Naive thymus-derived CD8-positive, alpha-beta T cell (primary cell): Measurements from ENCODE around the gene ITGA5. TPM values are rescaled to one million over a fixed set of nuclear protein-coding genes. Genes with fewer than 3 reads are reported as not detected.

Experiments
- ATAC-seq, 2 donors: fragments of 150-1000 bp; cut with Tn5 transposase in 1 of 2; sonication (Bioruptor Pico), chemical (Tn5 transposase) in 1 of 2; 1 replicate in 1 of 2; 2 replicates in 1 of 2; pipeline ENCODE4 v1.10.0; 2021; ENCODE audit warnings: mild to moderate bottlenecking in 2 of 2, moderate library complexity in 2 of 2
- POLR2A ChIA-PET: fragments of 350-600 bp; sonication (Branson Sonifier 250); formaldehyde crosslinking; loops from one replicate; lab custom pipeline; 2021; ENCODE audit warnings: antibody characterized with exemption; lab: Charles Lee
- DNase-seq, 10 donors: peaks; one replicate each; pipeline versions ENCODE4 v3.0.0 to v3.0.0-alpha.2; 2020 to 2022
- H3K27ac Mint-ChIP-seq, 10 donors: one replicate each; pipeline ENCODE4 v1.8.0; 2020 to 2022; ENCODE audit warnings: mild to moderate bottlenecking in 10 of 10, mixed read lengths in 10 of 10, moderate library complexity in 4 of 10, inconsistent platforms in 1 of 10
- H3K27me3 Mint-ChIP-seq, 5 donors: one replicate each; pipeline ENCODE4 v1.8.0; 2021 to 2022; ENCODE audit warnings: mixed read lengths in 5 of 5
- H3K36me3 Mint-ChIP-seq, 3 donors: one replicate each; pipeline ENCODE4 v1.8.0; 2020 to 2022; ENCODE audit warnings: mixed read lengths in 3 of 3, mild to moderate bottlenecking in 2 of 3, inconsistent platforms in 1 of 3
- H3K4me1 Mint-ChIP-seq, 4 donors: one replicate each; pipeline ENCODE4 v1.8.0; 2021 to 2022; ENCODE audit warnings: mixed read lengths in 4 of 4
- H3K4me3 Mint-ChIP-seq, 10 donors: one replicate each; pipeline ENCODE4 v1.8.0; 2020 to 2022; ENCODE audit warnings: mild to moderate bottlenecking in 10 of 10, mixed read lengths in 10 of 10, moderate library complexity in 6 of 10, inconsistent platforms in 1 of 10
- H3K9me3 Mint-ChIP-seq, 9 donors: one replicate each; pipeline ENCODE4 v1.8.0; 2020 to 2022; ENCODE audit warnings: mixed read lengths in 9 of 9, mild to moderate bottlenecking in 3 of 9, inconsistent platforms in 1 of 9, moderate library complexity in 1 of 9
- polyA plus RNA-seq, 3 donors: library from polyadenylated mRNA; unstranded; fragments of 300-500 nt; fragmentation: Illumina TruSeq; gene quantifications; one replicate each; pipeline ENCODE4 v1.2.3, GENCODE V29; 2021
- total RNA-seq, 8 experiments: library from RNA in 2 of 8; stranded (reverse) in 2 of 8; gene quantifications; one replicate each; pipeline ENCODE4 v1.2.3 and lab custom pipeline; 2021 to 2026

The ITGA5 gene
- total RNA-seq (100 to 1,000 TPM; 126 to 127 TPM), polyA plus RNA-seq (10 to 100 TPM; 13.4 to 44.5 (median 19.7) TPM), total RNA-seq (lab: John Stamatoyannopoulos, UW) (32.1 to 301 (median 189) reads per million in 6 experiments)

DNA sequence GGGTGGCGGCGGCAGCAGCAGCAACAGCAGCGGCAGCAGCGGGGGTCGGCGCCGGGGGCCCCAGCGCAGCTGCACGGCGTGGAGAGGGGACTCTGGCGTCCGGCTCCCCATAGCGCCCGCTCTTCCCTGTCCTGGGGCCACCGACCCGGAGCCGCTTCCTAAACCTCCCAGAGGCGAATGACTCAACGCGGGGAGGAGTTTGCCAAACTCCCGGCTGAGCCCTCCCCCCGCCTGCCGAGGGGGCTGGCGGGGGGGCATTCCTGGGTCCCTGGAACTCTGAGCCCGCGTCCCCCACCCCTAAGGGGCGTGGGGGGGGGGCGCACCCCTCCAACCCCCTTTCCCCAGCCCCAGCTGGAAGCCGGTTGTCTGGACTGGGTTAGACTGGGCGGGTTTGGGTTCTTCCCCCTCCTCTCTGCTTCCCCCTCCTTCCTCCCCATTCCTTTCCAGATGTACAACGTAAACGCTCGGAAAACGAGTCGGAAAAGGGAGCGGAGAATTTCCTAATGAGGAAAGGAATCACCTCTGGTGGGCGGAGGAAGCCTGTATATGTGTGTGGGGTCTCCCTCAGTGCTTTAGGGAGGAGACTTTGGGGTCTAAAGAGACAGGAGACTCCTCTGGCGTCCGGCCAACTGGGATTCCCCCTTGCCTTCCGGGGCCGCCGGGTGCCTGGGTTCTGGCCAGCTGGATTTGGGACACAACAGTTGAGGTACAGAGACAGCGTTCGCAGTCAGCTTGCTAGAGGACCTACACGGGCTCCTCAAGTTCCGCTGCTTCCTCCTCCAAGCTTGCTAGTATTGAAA lies at the start of gene ITGA5:
TSS of gene ITGA5 (minus strand) at position 179 of the 800 bp plus-strand sequence. CDS start at position 111, 68 bp downstream.
- H3K9me3 Mint-ChIP-seq = peaks cover 0 to 1% (median 0%) of the 10 kb centered on the region in 9 donors
- H3K4me1 Mint-ChIP-seq = peaks cover 35 to 72% (median 61%) of the 10 kb centered on the region in 4 donors
- H3K36me3 Mint-ChIP-seq = no peaks in the 10 kb centered on the region
- H3K4me3 Mint-ChIP-seq = peak within 1 kb of the TSS; percentile 77 to 98 (median 94)
- peak; percentile 26 to 27 for ATAC-seq
- H3K27ac Mint-ChIP-seq = peak within 1 kb of the TSS; percentile 93 to 100 (median 98)
- no peaks in the 10 kb centered on the region for H3K27me3 Mint-ChIP-seq
- peak in 6 of 10 donors; percentile 36 to 62 (median 46) for DNase-seq
- POLR2A ChIA-PET = interaction anchor here (0.6 to 11.6 kb wide), 10 partner anchors 8 to 1308 kb away, joined by 3 to 142 read pairs (median 6); partner anchors contain the start of gene NCKAP1L

DNA sequence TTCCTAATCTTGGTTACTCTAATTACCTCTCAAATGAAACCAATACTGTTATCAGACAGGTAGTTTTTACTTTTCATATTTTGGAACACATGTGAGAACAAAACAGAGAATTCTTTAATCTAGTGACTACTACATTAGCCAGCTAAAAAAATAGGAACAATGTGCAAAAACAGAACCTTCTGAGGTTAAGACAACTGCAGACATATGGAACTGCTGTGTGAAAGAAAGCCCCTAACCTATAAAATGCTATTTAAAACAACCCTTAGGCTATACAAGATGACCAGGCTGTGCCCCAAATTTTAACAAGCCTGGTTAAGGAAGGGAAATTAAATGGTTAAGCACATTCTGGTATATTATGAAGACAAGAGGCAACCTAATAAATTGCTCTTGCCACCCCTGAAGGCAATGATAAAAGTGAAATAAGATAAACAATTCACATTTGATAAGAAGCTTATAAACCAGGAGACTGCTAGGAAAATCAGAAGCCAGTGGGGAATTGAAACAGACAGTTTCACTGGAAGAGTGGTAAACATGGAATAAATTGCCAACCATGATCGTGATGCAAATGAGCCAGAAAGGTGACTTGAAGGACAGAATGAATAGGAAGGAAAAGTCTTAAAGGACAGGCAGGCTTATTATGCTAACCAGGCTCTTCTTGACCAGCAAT lies 46.9 kb upstream of the ITGA5 start:
- ATAC-seq (no peak), DNase-seq (no peak)
- no peak overlapping the region for H3K4me3 Mint-ChIP-seq
- H3K4me1 Mint-ChIP-seq = no peaks in the 10 kb centered on the region
- H3K27me3 Mint-ChIP-seq = peaks cover 0 to 13% (median 6%) of the 10 kb centered on the region in 5 donors
- H3K27ac Mint-ChIP-seq = no peak overlapping the region
- H3K9me3 Mint-ChIP-seq = no peaks in the 10 kb centered on the region
- POLR2A ChIA-PET = no interaction called here
- H3K36me3 Mint-ChIP-seq = peaks cover 0 to 10% (median 0%) of the 10 kb centered on the region in 3 donors

DNA sequence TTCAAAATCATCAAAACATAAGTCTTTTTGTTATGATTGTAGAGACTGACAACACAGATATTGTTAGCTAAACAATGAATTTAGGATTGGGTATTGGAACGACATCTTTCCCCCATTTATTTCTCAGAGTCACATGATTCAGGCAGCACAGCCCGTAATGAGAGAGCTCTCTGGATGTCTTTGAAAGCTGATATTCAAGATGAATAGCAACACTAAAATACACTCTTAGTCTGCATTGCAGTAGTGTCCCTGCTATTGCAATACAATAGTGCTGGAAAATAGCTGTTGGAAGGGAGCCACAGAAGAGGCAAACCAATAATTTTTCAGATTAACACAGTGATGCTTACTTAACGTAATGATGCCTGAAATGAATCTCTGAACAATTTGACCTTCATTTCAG lies 44.4 kb upstream of the ITGA5 start:
- no peaks in the 10 kb centered on the region for H3K9me3 Mint-ChIP-seq
- H3K27me3 Mint-ChIP-seq = peaks cover 0 to 13% (median 6%) of the 10 kb centered on the region in 5 donors
- peaks cover 0 to 7% (median 0%) of the 10 kb centered on the region in 3 donors for H3K36me3 Mint-ChIP-seq
- no peak overlapping the region for H3K27ac Mint-ChIP-seq
- H3K4me1 Mint-ChIP-seq = no peaks in the 10 kb centered on the region
- DNase-seq (no peak), ATAC-seq (no peak)
- no peak overlapping the region for H3K4me3 Mint-ChIP-seq
- POLR2A ChIA-PET = no interaction called here

DNA sequence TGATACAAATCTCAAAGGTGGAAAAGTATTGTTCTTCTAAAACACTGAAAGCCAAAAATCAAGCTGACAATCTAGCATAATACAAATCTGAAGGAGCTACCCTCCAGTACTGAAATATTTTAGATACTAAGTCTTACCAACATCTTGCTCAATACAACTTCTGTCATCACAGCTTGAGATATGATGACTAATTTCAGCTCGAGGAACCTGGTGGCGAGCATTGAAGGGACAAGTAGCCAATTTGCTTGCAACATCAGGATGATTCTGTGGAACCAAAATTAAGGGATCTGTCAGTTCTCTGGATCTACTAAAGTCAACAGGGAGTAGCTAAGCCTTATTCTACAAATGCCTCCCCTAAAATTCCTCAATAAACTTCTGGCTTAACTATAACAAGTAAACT lies 44.0 kb upstream of the ITGA5 start:
- H3K36me3 Mint-ChIP-seq = peaks cover 0 to 7% (median 0%) of the 10 kb centered on the region in 3 donors
- no peak overlapping the region for H3K4me3 Mint-ChIP-seq
- POLR2A ChIA-PET = no interaction called here
- no peak for ATAC-seq
- DNase-seq = no peak
- H3K27me3 Mint-ChIP-seq = peaks cover 0 to 13% (median 6%) of the 10 kb centered on the region in 5 donors
- H3K9me3 Mint-ChIP-seq = no peaks in the 10 kb centered on the region
- H3K4me1 Mint-ChIP-seq = no peaks in the 10 kb centered on the region
- H3K27ac Mint-ChIP-seq = no peak overlapping the region

DNA sequence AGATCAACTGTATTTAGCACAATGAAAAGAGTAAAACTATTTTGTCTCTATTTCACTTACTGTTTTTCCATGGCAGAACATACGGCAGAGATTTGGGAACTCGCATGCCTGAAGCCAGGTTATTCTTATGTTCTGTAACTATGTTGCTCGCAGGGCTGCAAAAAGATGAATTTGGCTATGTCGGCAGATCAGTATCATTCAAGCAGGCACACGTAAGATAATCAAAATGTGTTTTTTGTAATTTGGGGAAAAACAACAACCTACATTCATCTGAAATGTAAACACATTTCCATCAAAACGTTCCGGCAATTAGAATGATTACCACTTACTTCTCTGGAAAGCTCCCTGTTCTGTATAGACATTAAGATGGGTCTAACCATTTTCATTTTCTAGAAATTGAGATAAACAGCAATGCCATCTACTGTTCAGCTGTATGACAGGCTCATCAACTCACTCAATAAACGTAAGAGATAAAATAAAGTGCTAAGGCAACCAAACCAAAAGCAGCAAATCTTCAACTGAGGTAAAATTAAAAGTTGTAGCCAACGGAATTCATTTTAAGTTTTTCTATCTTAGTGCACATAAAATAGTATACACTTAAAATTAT lies 41.4 kb upstream of the ITGA5 start:
- POLR2A ChIA-PET = no interaction called here
- H3K4me3 Mint-ChIP-seq = no peak overlapping the region
- H3K9me3 Mint-ChIP-seq = no peaks in the 10 kb centered on the region
- DNase-seq (no peak), ATAC-seq (no peak)
- peaks cover 0 to 1% (median 0%) of the 10 kb centered on the region in 4 donors for H3K4me1 Mint-ChIP-seq
- peaks cover 0 to 7% (median 0%) of the 10 kb centered on the region in 3 donors for H3K36me3 Mint-ChIP-seq
- H3K27me3 Mint-ChIP-seq = peaks cover 0 to 13% (median 6%) of the 10 kb centered on the region in 5 donors
- H3K27ac Mint-ChIP-seq = no peak overlapping the region

DNA sequence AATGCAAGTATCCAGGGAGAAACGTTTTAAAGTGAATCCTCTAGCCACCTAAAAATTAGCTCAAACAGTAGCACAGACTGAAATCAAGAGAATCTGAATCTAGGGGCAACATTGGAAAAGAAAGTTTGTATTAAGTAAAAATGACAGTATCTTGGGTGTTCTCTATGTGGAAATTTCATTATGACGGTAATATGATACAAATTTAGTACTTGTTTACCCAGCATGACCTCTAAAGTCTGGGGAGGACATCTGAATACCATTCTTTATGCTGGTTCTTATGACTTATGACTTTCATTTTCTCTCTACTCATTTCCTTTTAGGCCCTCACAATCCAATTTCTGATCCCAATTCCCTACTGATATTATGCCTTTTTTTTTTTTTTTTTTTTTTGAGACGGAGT lies 40.3 kb upstream of the ITGA5 start:
- H3K4me3 Mint-ChIP-seq = no peak overlapping the region
- no peak for DNase-seq
- H3K27ac Mint-ChIP-seq = no peak overlapping the region
- peaks cover 0 to 1% (median 0%) of the 10 kb centered on the region in 4 donors for H3K4me1 Mint-ChIP-seq
- peaks cover 0 to 13% (median 6%) of the 10 kb centered on the region in 5 donors for H3K27me3 Mint-ChIP-seq
- peaks cover 0 to 10% (median 0%) of the 10 kb centered on the region in 3 donors for H3K36me3 Mint-ChIP-seq
- POLR2A ChIA-PET = no interaction called here
- no peak for ATAC-seq
- H3K9me3 Mint-ChIP-seq = no peaks in the 10 kb centered on the region

DNA sequence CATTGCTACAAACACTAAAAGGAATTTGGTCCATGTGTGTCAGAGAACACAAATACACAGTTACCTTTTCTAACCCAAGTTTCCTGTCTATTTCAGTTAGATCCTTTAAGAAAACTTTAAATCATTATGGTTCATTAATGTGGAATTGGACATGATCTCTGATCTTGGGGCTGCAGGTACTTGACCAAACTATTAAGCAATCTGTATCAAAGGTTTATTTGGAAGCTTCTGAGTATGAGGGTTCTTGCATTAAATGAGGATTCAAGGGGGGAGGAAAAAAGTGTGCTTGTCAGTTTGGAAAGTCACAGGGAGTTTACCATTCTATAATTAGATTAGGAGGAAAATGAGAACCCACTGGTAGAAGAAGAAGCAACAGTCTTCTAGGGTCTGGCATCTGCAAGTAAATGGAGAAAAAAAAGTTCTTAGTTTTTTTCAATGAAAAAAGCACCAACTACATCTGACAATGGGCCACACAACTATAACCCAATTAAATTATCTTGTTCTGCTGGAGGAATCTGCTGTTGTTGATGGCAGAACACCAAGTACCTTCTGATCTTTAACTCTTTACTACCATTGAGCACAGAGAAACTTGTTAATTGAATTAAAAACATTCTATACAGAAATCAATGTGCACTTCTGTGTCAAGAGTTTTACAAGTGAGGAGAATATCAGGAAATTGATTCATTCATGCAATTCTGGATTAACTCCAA lies 36.8 kb upstream of the ITGA5 start:
- no peak for ATAC-seq
- H3K9me3 Mint-ChIP-seq = no peaks in the 10 kb centered on the region
- POLR2A ChIA-PET = no interaction called here
- peaks cover 0 to 4% (median 0%) of the 10 kb centered on the region in 5 donors for H3K27me3 Mint-ChIP-seq
- peaks cover 0 to 1% (median 0%) of the 10 kb centered on the region in 4 donors for H3K4me1 Mint-ChIP-seq
- no peak overlapping the region for H3K4me3 Mint-ChIP-seq
- H3K36me3 Mint-ChIP-seq = peaks cover 0 to 3% (median 0%) of the 10 kb centered on the region in 3 donors
- no peak overlapping the region for H3K27ac Mint-ChIP-seq
- no peak for DNase-seq

- no peak for ATAC-seq
- no peak overlapping the region for H3K4me3 Mint-ChIP-seq
- DNase-seq = no peak
- peaks cover 0 to 3% (median 0%) of the 10 kb centered on the region in 3 donors for H3K36me3 Mint-ChIP-seq
- no peaks in the 10 kb centered on the region for H3K9me3 Mint-ChIP-seq
- H3K27me3 Mint-ChIP-seq = no peaks in the 10 kb centered on the region
- H3K4me1 Mint-ChIP-seq = peaks cover 0 to 1% (median 0%) of the 10 kb centered on the region in 4 donors
- no peak overlapping the region for H3K27ac Mint-ChIP-seq
- POLR2A ChIA-PET = no interaction called here
Observed at GRCh38 chr12:54452628-54453027, 33.6 kb upstream of the ITGA5 start.

DNA sequence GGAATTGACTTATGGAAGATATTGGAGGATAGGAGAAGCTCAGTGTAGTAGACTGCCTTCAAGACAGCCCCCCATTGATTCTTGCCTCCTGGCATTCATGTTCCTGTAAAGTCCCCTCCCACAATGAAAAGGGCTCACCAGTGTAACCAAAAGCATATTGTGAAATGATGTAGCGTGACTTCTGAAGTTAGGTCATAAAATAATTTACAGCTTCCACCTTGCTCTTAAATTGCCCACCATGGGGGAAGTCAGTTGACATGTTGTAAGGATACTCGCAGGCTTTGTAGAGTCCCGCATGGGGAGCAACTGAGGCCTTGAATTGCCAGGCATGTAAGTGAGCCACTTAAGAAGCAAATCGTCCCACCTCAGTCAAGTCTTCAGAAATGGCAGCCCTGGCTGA lies 29.3 kb upstream of the ITGA5 start:
- Mint-ChIP-seq H3K9me3 (no peaks in the 10 kb centered on the region), H3K36me3 (no peaks in the 10 kb centered on the region), H3K27me3 (no peaks in the 10 kb centered on the region), H3K27ac (peak overlapping the region in 1 of 10 donors; percentile 51), H3K4me3 (no peak overlapping the region), H3K4me1 (no peaks in the 10 kb centered on the region)
- ATAC-seq = no peak
- no peak for DNase-seq
- POLR2A ChIA-PET = interaction anchor here (0.7 kb wide), 1 partner anchor 47 kb away, joined by 5 read pairs; no protein-coding TSS in a partner anchor

DNA sequence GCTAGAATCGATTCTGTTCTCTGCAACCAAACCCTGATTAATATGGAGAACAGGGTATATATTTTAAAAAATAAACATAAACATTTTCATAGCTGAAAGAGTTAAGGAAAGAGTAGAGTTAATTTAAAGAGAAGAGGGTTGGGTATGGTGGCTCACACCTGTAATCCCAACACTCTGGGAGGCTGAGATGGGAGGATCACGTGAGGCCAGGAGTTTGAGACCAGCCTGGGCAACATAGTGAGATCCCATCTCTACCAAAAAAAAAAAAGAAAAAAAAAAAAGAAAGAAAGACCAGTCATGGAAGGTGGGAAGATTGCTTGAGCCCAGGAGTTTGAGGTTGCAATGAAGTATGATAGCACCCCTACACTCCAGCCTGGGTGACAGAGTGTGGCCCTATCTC lies 28.9 kb upstream of the ITGA5 start:
- POLR2A ChIA-PET = interaction anchor here (0.6 to 0.7 kb wide), 2 partner anchors 26 to 47 kb away, joined by 4 to 5 read pairs; no protein-coding TSS in a partner anchor

DNA sequence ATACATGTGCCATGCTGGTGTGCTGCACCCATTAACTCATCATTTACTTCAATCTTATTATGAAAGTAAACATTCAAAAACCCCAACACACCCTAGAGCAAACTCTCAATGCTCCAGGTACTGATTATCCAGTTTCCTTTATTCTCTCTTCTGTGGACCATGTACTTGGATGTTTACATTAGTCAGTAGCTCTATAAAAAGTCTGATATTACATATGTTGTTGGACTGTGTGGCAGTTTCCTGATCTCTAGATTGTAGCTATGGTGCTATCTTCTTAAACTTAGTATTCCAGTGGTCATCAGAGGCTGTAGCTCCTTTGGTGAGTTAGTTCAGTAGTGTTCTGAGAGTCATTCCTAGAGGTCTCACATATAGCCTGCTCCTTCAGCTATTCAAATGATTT lies 25.1 kb upstream of the ITGA5 start:
- H3K27ac Mint-ChIP-seq = no peak overlapping the region
- H3K4me3 Mint-ChIP-seq = no peak overlapping the region
- POLR2A ChIA-PET = interaction anchor here (1.7 kb wide), 1 partner anchor 45 kb away, joined by 5 read pairs; no protein-coding TSS in a partner anchor
- H3K9me3 Mint-ChIP-seq = no peaks in the 10 kb centered on the region
- no peaks in the 10 kb centered on the region for H3K36me3 Mint-ChIP-seq
- H3K4me1 Mint-ChIP-seq = peaks cover 4 to 6% (median 5%) of the 10 kb centered on the region in 4 donors
- ATAC-seq = no peak
- no peak for DNase-seq
- H3K27me3 Mint-ChIP-seq = no peaks in the 10 kb centered on the region

More for the DNA sequence above, 28.9 kb upstream of the ITGA5 start:
- Mint-ChIP-seq H3K36me3 (no peaks in the 10 kb centered on the region), H3K4me3 (no peak overlapping the region), H3K27ac (peak overlapping the region in 1 of 10 donors; percentile 51), H3K9me3 (no peaks in the 10 kb centered on the region), H3K27me3 (no peaks in the 10 kb centered on the region), H3K4me1 (no peaks in the 10 kb centered on the region)
- ATAC-seq (no peak), DNase-seq (no peak)

- POLR2A ChIA-PET = interaction anchor here (0.9 to 1.7 kb wide), 2 partner anchors 44 to 81 kb away, joined by 4 to 5 read pairs; no protein-coding TSS in a partner anchor
- DNase-seq = no peak
- no peak overlapping the region for H3K4me3 Mint-ChIP-seq
- H3K27me3 Mint-ChIP-seq = no peaks in the 10 kb centered on the region
- H3K27ac Mint-ChIP-seq = no peak overlapping the region
- no peaks in the 10 kb centered on the region for H3K36me3 Mint-ChIP-seq
- no peaks in the 10 kb centered on the region for H3K9me3 Mint-ChIP-seq
- peaks cover 4 to 7% (median 6%) of the 10 kb centered on the region in 4 donors for H3K4me1 Mint-ChIP-seq
- ATAC-seq = no peak
Observed at GRCh38 chr12:54443446-54443845, 24.4 kb upstream of the ITGA5 start.
